ENCODE results near the gene MTMR11.
"Not testable (repeated sequence)": the region's sequence is repeated elsewhere in the genome, so short reads cannot be mapped to it uniquely, and the experiment has no call there.

MTMR11 gene

DNA sequence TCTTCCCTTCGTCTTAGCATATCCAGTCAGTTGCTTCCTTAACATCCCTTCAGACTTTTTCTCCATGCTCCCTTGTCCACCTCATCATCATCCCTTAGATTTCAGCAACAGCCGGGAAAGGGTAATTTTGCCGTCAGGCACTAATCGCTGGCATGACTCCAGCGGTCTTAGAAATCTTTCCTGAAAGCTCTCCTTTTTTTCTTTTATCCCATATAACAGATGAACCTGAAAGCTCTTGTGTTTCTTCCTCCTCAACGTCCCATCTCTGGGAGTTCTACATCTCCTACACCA is 47.7 kb downstream of the MTMR11 start:
- Histone ChIP-seq H3K23ac (ENCODE audit: low read depth, low read length, poor library complexity) (no peak overlapping the region), H3K36me3 (replicated peaks in 1 of 2; ENCODE audit: control insufficient read depth in 2 of 2, insufficient read depth in 2 of 2, low read length in 2 of 2) (no peaks in the 10 kb centered on the region), H3K9ac (ENCODE audit: low read depth, low read length, poor library complexity) (no peak overlapping the region), H4K8ac (ENCODE audit: low read depth, low read length) (no peak overlapping the region), H2AFZ (ENCODE audit: low read length) (peak overlapping the region; percentile 69), H3K79me1 (ENCODE audit: low read depth, low read length) (no peaks in the 10 kb centered on the region), H3K4me1 (ENCODE audit: control insufficient read depth in 2 of 2, insufficient read depth in 1 of 2, low read depth in 1 of 2, low read length in 2 of 2) (peaks cover 4 to 14% of the 10 kb centered on the region in 2 donors), H3K4ac (ENCODE audit: low read length) (no peak overlapping the region), H3K14ac (ENCODE audit: low read length) (no peak overlapping the region), H3K18ac (ENCODE audit: low read length) (no peak overlapping the region), H2BK5ac (ENCODE audit: low read length) (no peak overlapping the region), H3K9me3 (replicated peaks in 1 of 2; ENCODE audit: control insufficient read depth in 2 of 2, insufficient read depth in 1 of 2, low read depth in 1 of 2, low read length in 2 of 2) (no peaks in the 10 kb centered on the region), H3K27ac (replicated peaks; ENCODE audit: low read length) (peak overlapping the region; percentile 97), H2AK5ac (ENCODE audit: low read depth, low read length) (no peak overlapping the region), H2BK120ac (ENCODE audit: low read depth, low read length) (no peak overlapping the region), H3K4me3 (ENCODE audit: low read length in 2 of 2) (peak overlapping the region; percentile 71 to 86), H3K4me2 (ENCODE audit: insufficient read depth, low read length, poor library complexity, severe bottlenecking) (peak overlapping the region; percentile 54), H3K27me3 (ENCODE audit: control insufficient read depth in 3 of 3, insufficient read depth in 3 of 3, low read depth in 1 of 3, low read length in 3 of 3) (no peaks in the 10 kb centered on the region), H4K91ac (ENCODE audit: low read depth, low read length, poor library complexity) (no peak overlapping the region), H2BK15ac (ENCODE audit: low read length) (no peak overlapping the region), H2BK12ac (ENCODE audit: low read length) (no peak overlapping the region)
- no peak for DNase-seq (ENCODE audit: low spot score)
- WGBS, 2 donors (ENCODE audit: extremely low coverage in 2 of 2, insufficient read length in 2 of 2, insufficient replicate concordance in 1 of 2) = no CpG with 5 or more reads among the region's 6 CpGs

DNA sequence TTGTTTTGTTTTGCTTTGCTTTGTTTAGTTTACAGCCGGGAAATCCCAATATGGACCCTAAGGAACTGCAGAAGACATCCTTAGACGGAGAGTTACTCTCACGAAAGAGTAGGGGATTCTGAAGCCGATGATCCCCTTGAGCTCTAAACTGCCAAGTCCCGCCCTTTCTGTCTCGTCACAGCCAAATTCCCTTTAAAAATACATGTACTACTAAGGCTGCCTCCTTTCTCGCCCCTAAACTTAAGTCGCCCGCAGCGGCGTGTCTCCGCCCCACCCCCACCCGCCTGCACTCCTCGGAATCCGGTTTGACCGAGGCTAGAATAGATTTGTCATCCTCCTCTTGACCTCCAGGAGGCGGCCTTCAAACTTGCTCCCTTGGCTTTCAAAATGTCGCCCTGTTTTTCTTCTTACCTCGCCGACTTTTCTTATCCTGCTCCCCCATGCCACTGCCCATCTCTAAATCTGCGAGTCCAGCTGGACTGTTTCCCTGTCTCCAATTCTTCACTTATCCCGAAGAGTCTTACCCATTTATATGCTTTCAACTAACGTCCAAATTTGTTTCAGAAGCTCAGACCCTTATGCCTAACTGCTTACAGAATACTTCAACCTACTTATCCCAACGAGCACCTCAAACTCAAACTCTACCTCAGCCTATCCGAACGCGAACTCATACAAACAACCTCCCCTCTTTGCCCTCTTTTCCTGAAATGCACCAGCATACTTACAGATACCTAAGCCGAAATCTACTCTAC is 48.3 kb downstream of the MTMR11 start:
- H3K9me3 ChIP-seq (replicated peaks in 1 of 2; ENCODE audit: control insufficient read depth in 2 of 2, insufficient read depth in 1 of 2, low read depth in 1 of 2, low read length in 2 of 2) = no peaks in the 10 kb centered on the region

DNA sequence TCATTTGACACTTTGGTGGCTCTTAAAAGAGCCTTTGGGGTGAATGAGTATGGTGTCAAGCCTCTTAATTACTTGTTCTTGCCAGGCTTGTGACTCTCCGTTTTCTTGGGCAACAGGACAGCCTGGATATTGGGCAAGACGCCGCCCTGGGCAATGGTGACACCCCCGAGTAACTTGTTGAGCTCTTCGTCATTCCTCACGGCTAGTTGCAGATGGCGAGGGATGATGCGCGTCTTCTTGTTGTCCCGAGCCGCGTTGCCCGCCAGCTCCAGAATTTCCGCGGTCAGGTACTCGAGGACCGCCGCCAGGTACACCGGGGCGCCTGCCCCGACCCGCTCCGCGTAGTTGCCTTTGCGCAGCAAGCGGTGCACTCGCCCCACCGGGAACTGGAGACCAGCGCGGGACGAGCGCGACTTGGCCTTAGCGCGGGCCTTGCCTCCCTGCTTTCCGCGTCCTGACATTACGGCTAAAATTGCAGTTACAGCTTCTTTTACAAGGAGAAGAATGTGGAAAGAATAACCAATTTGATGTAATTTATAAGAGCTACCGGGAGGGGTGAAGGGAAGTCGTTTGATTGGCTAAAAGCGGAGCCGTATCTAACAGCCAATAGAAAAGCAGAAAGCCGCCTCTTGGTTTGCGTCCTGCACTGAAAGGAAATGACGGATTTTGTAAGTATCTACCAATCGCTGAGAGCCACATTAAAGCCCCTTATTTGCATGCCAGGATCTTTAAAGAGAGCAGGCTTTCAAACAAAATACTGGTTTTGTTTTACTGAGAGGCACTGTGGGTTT is 49.0 kb downstream of the MTMR11 start:
- no CpG with 5 or more reads among the region's 46 CpGs for WGBS, 2 donors (ENCODE audit: extremely low coverage in 2 of 2, insufficient read length in 2 of 2, insufficient replicate concordance in 1 of 2)
- DNase-seq (ENCODE audit: low spot score) = peak; percentile 90
- peak overlapping the region; percentile 65 for H3K14ac ChIP-seq (ENCODE audit: low read length)
- no peak overlapping the region for H2BK5ac ChIP-seq (ENCODE audit: low read length)
- no peaks in the 10 kb centered on the region for H3K9me3 ChIP-seq (replicated peaks in 1 of 2; ENCODE audit: control insufficient read depth in 2 of 2, insufficient read depth in 1 of 2, low read depth in 1 of 2, low read length in 2 of 2)
- no peaks in the 10 kb centered on the region for H3K79me1 ChIP-seq (ENCODE audit: low read depth, low read length)
- no peak overlapping the region for H3K4ac ChIP-seq (ENCODE audit: low read length)
- no peaks in the 10 kb centered on the region for H3K36me3 ChIP-seq (replicated peaks in 1 of 2; ENCODE audit: control insufficient read depth in 2 of 2, insufficient read depth in 2 of 2, low read length in 2 of 2)
- peak overlapping the region; percentile 71 to 93 for H3K4me3 ChIP-seq (ENCODE audit: low read length in 2 of 2)
- no peak overlapping the region for H2AK5ac ChIP-seq (ENCODE audit: low read depth, low read length)
- H3K27me3 ChIP-seq (ENCODE audit: control insufficient read depth in 3 of 3, insufficient read depth in 3 of 3, low read depth in 1 of 3, low read length in 3 of 3) = no peaks in the 10 kb centered on the region
- H2AFZ ChIP-seq (ENCODE audit: low read length) = peak overlapping the region; percentile 71
- H4K8ac ChIP-seq (ENCODE audit: low read depth, low read length) = no peak overlapping the region
- peak overlapping the region; percentile 96 for H3K18ac ChIP-seq (ENCODE audit: low read length)
- peak overlapping the region; percentile 69 for H3K4me2 ChIP-seq (ENCODE audit: insufficient read depth, low read length, poor library complexity, severe bottlenecking)
- peaks cover 4 to 14% of the 10 kb centered on the region in 2 donors for H3K4me1 ChIP-seq (ENCODE audit: control insufficient read depth in 2 of 2, insufficient read depth in 1 of 2, low read depth in 1 of 2, low read length in 2 of 2)
- H3K9ac ChIP-seq (ENCODE audit: low read depth, low read length, poor library complexity) = peak overlapping the region; percentile 88
- peak overlapping the region; percentile 97 for H3K27ac ChIP-seq (replicated peaks; ENCODE audit: low read length)
- H2BK12ac ChIP-seq (ENCODE audit: low read length) = no peak overlapping the region
- no peak overlapping the region for H2BK15ac ChIP-seq (ENCODE audit: low read length)
- H3K23ac ChIP-seq (ENCODE audit: low read depth, low read length, poor library complexity) = peak overlapping the region; percentile 96
- no peak overlapping the region for H2BK120ac ChIP-seq (ENCODE audit: low read depth, low read length)
- no peak overlapping the region for H4K91ac ChIP-seq (ENCODE audit: low read depth, low read length, poor library complexity)

More for the DNA sequence above, 48.3 kb downstream of the MTMR11 start:
- H3K14ac ChIP-seq (ENCODE audit: low read length) = no peak overlapping the region
- H4K8ac ChIP-seq (ENCODE audit: low read depth, low read length) = no peak overlapping the region
- H2AFZ ChIP-seq (ENCODE audit: low read length) = peak overlapping the region; percentile 71
- H3K27ac ChIP-seq (replicated peaks; ENCODE audit: low read length) = peak overlapping the region; percentile 97
- no peak overlapping the region for H2BK12ac ChIP-seq (ENCODE audit: low read length)
- H3K4me1 ChIP-seq (ENCODE audit: control insufficient read depth in 2 of 2, insufficient read depth in 1 of 2, low read depth in 1 of 2, low read length in 2 of 2) = peaks cover 4 to 14% of the 10 kb centered on the region in 2 donors
- H3K4ac ChIP-seq (ENCODE audit: low read length) = no peak overlapping the region
- H2BK120ac ChIP-seq (ENCODE audit: low read depth, low read length) = no peak overlapping the region
- no peaks in the 10 kb centered on the region for H3K36me3 ChIP-seq (replicated peaks in 1 of 2; ENCODE audit: control insufficient read depth in 2 of 2, insufficient read depth in 2 of 2, low read length in 2 of 2)
- H3K18ac ChIP-seq (ENCODE audit: low read length) = peak overlapping the region; percentile 76
- H3K9ac ChIP-seq (ENCODE audit: low read depth, low read length, poor library complexity) = no peak overlapping the region
- DNase-seq (ENCODE audit: low spot score) = peak; percentile 78
- H3K4me2 ChIP-seq (ENCODE audit: insufficient read depth, low read length, poor library complexity, severe bottlenecking) = peak overlapping the region; percentile 69
- no peaks in the 10 kb centered on the region for H3K27me3 ChIP-seq (ENCODE audit: control insufficient read depth in 3 of 3, insufficient read depth in 3 of 3, low read depth in 1 of 3, low read length in 3 of 3)
- no peak overlapping the region for H4K91ac ChIP-seq (ENCODE audit: low read depth, low read length, poor library complexity)
- no peak overlapping the region for H3K23ac ChIP-seq (ENCODE audit: low read depth, low read length, poor library complexity)
- H2BK15ac ChIP-seq (ENCODE audit: low read length) = no peak overlapping the region
- H3K4me3 ChIP-seq (ENCODE audit: low read length in 2 of 2) = peak overlapping the region; percentile 71 to 86
- no CpG with 5 or more reads among the region's 28 CpGs for WGBS, 2 donors (ENCODE audit: extremely low coverage in 2 of 2, insufficient read length in 2 of 2, insufficient replicate concordance in 1 of 2)
- H3K79me1 ChIP-seq (ENCODE audit: low read depth, low read length) = no peaks in the 10 kb centered on the region
- no peak overlapping the region for H2BK5ac ChIP-seq (ENCODE audit: low read length)
- H2AK5ac ChIP-seq (ENCODE audit: low read depth, low read length) = no peak overlapping the region

DNA sequence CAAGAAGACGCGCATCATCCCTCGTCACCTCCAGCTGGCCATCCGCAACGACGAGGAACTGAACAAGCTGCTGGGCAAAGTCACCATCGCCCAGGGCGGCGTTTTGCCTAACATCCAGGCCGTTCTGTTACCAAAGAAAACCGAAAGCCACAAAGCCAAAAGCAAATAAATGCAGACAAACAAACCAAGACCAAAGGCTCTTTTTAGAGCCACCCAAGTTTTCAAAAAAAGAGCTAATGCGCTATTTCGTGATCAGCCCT is 49.6 kb downstream of the MTMR11 start:
- Histone ChIP-seq H3K27ac (replicated peaks; ENCODE audit: low read length) (peak overlapping the region; percentile 91), H3K4me1 (ENCODE audit: control insufficient read depth in 2 of 2, insufficient read depth in 1 of 2, low read depth in 1 of 2, low read length in 2 of 2) (peaks cover 4 to 14% of the 10 kb centered on the region in 2 donors), H3K23ac (ENCODE audit: low read depth, low read length, poor library complexity) (peak overlapping the region; percentile 97), H3K18ac (ENCODE audit: low read length) (peak overlapping the region; percentile 95), H3K9ac (ENCODE audit: low read depth, low read length, poor library complexity) (peak overlapping the region; percentile 88), H3K4me2 (ENCODE audit: insufficient read depth, low read length, poor library complexity, severe bottlenecking) (peak overlapping the region; percentile 63), H3K4me3 (ENCODE audit: low read length in 2 of 2) (peak overlapping the region; percentile 71 to 93)
- H2AK5ac ChIP-seq (ENCODE audit: low read depth, low read length); H4K91ac ChIP-seq (ENCODE audit: low read depth, low read length, poor library complexity); H3K36me3 ChIP-seq (replicated peaks in 1 of 2; ENCODE audit: control insufficient read depth in 2 of 2, insufficient read depth in 2 of 2, low read length in 2 of 2); H3K79me1 ChIP-seq (ENCODE audit: low read depth, low read length); H2BK12ac ChIP-seq (ENCODE audit: low read length); H2BK120ac ChIP-seq (ENCODE audit: low read depth, low read length); H2AFZ ChIP-seq (ENCODE audit: low read length); DNase-seq (ENCODE audit: low spot score); H3K27me3 ChIP-seq (ENCODE audit: control insufficient read depth in 3 of 3, insufficient read depth in 3 of 3, low read depth in 1 of 3, low read length in 3 of 3); H2BK15ac ChIP-seq (ENCODE audit: low read length); H3K9me3 ChIP-seq (replicated peaks in 1 of 2; ENCODE audit: control insufficient read depth in 2 of 2, insufficient read depth in 1 of 2, low read depth in 1 of 2, low read length in 2 of 2); H3K14ac ChIP-seq (ENCODE audit: low read length); H4K8ac ChIP-seq (ENCODE audit: low read depth, low read length); H3K4ac ChIP-seq (ENCODE audit: low read length); H2BK5ac ChIP-seq (ENCODE audit: low read length): not testable (repeated sequence)
- WGBS, 2 donors (ENCODE audit: extremely low coverage in 2 of 2, insufficient read length in 2 of 2, insufficient replicate concordance in 1 of 2) = no CpG with 5 or more reads among the region's 13 CpGs
